Endometrium (tissue), 2 donors: Measurements from ENCODE around the gene VWA8.

Experiments
- FAIRE-seq: peaks from 2 replicates; lab custom pipeline; 2012; peaks lifted over from hg19 to GRCh38; lab: Jason Lieb, UNC
- donor health status: control.
- donor health status: control.

VWA8 gene

GRCh38 chr13:41960637-41961465, at the start of gene VWA8:
VWA8 (minus strand) TSS chr13:41961109; CDS start chr13:41961015, 94 bp downstream.
- no peak for FAIRE-seq

GRCh38 chr13:42009057-42009456, 48.1 kb upstream of the VWA8 start:
- no peak for FAIRE-seq

GRCh38 chr13:42007844-42008243, 46.9 kb upstream of the VWA8 start:
- FAIRE-seq: no peak

- no peak for FAIRE-seq
These were observed 41.2 kb upstream of the VWA8 start for GRCh38 chr13:42002066-42002465.

GRCh38 chr13:42001580-42001979, 40.7 kb upstream of the VWA8 start:
- FAIRE-seq: no peak

GRCh38 chr13:42000846-42001245, 39.9 kb upstream of the VWA8 start:
- no peak for FAIRE-seq

GRCh38 chr13:41997396-41997795, 36.5 kb upstream of the VWA8 start:
- FAIRE-seq: no peak

- no peak for FAIRE-seq
These were observed 35.0 kb upstream of the VWA8 start for GRCh38 chr13:41995946-41996345.

- FAIRE-seq: no peak
These were observed 34.4 kb upstream of the VWA8 start for GRCh38 chr13:41995336-41995735.

- FAIRE-seq: no peak
These were observed 33.8 kb upstream of the VWA8 start for GRCh38 chr13:41994696-41995095.

GRCh38 chr13:41991936-41992335, 31.0 kb upstream of the VWA8 start:
- no peak for FAIRE-seq

GRCh38 chr13:41988244-41988643, 27.3 kb upstream of the VWA8 start:
- no peak for FAIRE-seq

- FAIRE-seq: no peak
These were observed 25.0 kb upstream of the VWA8 start for GRCh38 chr13:41985788-41986508.

GRCh38 chr13:41981951-41982715, 21.2 kb upstream of the VWA8 start:
- FAIRE-seq: no peak

GRCh38 chr13:41978007-41978406, 17.1 kb upstream of the VWA8 start:
- FAIRE-seq: no peak

- no peak for FAIRE-seq
These were observed 15.6 kb upstream of the VWA8 start for GRCh38 chr13:41976476-41976875.

GRCh38 chr13:41974262-41974900, 13.5 kb upstream of the VWA8 start:
- FAIRE-seq: no peak

- FAIRE-seq: no peak
These were observed 12.4 kb upstream of the VWA8 start for GRCh38 chr13:41973247-41973741.

GRCh38 chr13:41971848-41972247, 10.9 kb upstream of the VWA8 start:
- no peak for FAIRE-seq

GRCh38 chr13:41970918-41971317, 10.0 kb upstream of the VWA8 start:
- no peak for FAIRE-seq

GRCh38 chr13:41970022-41970421, 9.1 kb upstream of the VWA8 start:
- FAIRE-seq: no peak

- no peak for FAIRE-seq
These were observed 8.2 kb upstream of the VWA8 start for GRCh38 chr13:41969072-41969471.
